ENCODE data around the gene PSMD7. TPM values are rescaled to one million over a fixed set of nuclear protein-coding genes. Genes with fewer than 3 reads are reported as not detected.

The PSMD7 gene
- total and polyA plus RNA-seq, 2 of the 13 experiments (the other 11 are each of a cell fraction or from before 2014, with no cell fraction given): 105 to 224 TPM

- no peak for TF ChIP-seq GTF3A (CRISPR knock-in tag; conservative IDR thresholded peaks at IDR 0.05)
- TF ChIP-seq BCLAF1 (IDR thresholded peaks at IDR 0.05): no peak
- TF ChIP-seq ZNF879 (CRISPR knock-in tag; IDR thresholded peaks at IDR 0.05): peak; percentile 32; the same call in 1 of the 2 replicates
- peak; percentile 85; the same call in 1 of the 2 replicates for TF ChIP-seq ZNF83 (CRISPR knock-in tag; IDR thresholded peaks at IDR 0.05; ENCODE audit: borderline replicate concordance)
- TF ChIP-seq ZBTB14 (CRISPR knock-in tag; IDR thresholded peaks at IDR 0.05): no peak
- peak; percentile 97 for TF ChIP-seq NRL (CRISPR knock-in tag; IDR thresholded peaks at IDR 0.05; ENCODE audit: borderline replicate concordance)
- no peak for TF ChIP-seq HNRNPUL1 (IDR thresholded peaks at IDR 0.05; ENCODE audit: low read depth, low read length)
- no peak; the same call in none of the 2 replicates for TF ChIP-seq BCL6 (CRISPR knock-in tag; IDR thresholded peaks at IDR 0.05)
- TF ChIP-seq NR1H2 (CRISPR knock-in tag; IDR thresholded peaks at IDR 0.05; ENCODE audit: borderline replicate concordance, low read depth): 0 out of 2 replicates have a peak, but pooled peaks have one; percentile 7
- TF ChIP-seq DR1 (CRISPR knock-in tag; IDR thresholded peaks at IDR 0.05): peak; percentile 88; the same call in 1 of the 2 replicates
- TF ChIP-seq E2F2 (CRISPR knock-in tag; IDR thresholded peaks at IDR 0.05; ENCODE audit: borderline replicate concordance): peak; percentile 84; the same call in 1 of the 2 replicates
- TF ChIP-seq ZMYM3 (CRISPR knock-in tag; IDR thresholded peaks at IDR 0.05): peak; percentile 16; the same call in 1 of the 2 replicates
- TF ChIP-seq ZNF562 (CRISPR knock-in tag; IDR thresholded peaks at IDR 0.05; ENCODE audit: borderline replicate concordance): peak; percentile 47; the same call in 1 of the 2 replicates
- TF ChIP-seq FOXK1 (CRISPR knock-in tag; IDR thresholded peaks at IDR 0.05; ENCODE audit: borderline replicate concordance, low read depth): peak; percentile 79; the same call in 1 of the 2 replicates
- TF ChIP-seq SALL1 (CRISPR knock-in tag; IDR thresholded peaks at IDR 0.05): peak; percentile 92
- peak; percentile 100 for TF ChIP-seq TFDP1 (CRISPR knock-in tag; IDR thresholded peaks at IDR 0.05; ENCODE audit: borderline replicate concordance)
- peak; percentile 100 for TF ChIP-seq ZNF687 (CRISPR knock-in tag; IDR thresholded peaks at IDR 0.05)
These were observed at the start of gene PSMD7 (continued) for GRCh38 chr16:74296432-74297144.

Data from HepG2 (cell line).